Lower lobe of right lung (tissue), 2 donors: ENCODE data around the gene ZNF277. TPM values are rescaled to one million over a fixed set of nuclear protein-coding genes. Genes with fewer than 3 reads are reported as not detected.

Experiments
- ATAC-seq, 2 donors: fragments of 200-7000 bp; cut with Tn5 transposase; one replicate each; pipeline ENCODE4 v1.9.1; 2020 to 2022; ENCODE audit warnings: mild to moderate bottlenecking in 2 of 2, moderate library complexity in 2 of 2
- DNase-seq: peaks from one replicate; pipeline ENCODE4 v3.0.0-alpha.2; 2020
- H3K27ac ChIP-seq: fragments of 200-600 bp; one replicate; pipeline ENCODE4 v1.8.0; 2022
- H3K27me3 ChIP-seq: fragments of 200-600 bp; one replicate; pipeline ENCODE4 v1.8.0; 2022; ENCODE audit warnings: low read depth
- H3K36me3 ChIP-seq: fragments of 200-600 bp; one replicate; pipeline ENCODE4 v1.8.0; 2022; ENCODE audit warnings: mild to moderate bottlenecking
- H3K4me1 ChIP-seq: fragments of 200-600 bp; one replicate; pipeline ENCODE4 v1.8.0; 2022
- H3K4me3 ChIP-seq: fragments of 200-600 bp; one replicate; pipeline ENCODE4 v1.8.0; 2022; ENCODE audit warnings: mild to moderate bottlenecking
- H3K9me3 ChIP-seq: fragments of 200-600 bp; one replicate; pipeline ENCODE4 v1.8.0; 2022
- intact Hi-C: fragments of 100-400 bp; cut with DNase I; formaldehyde crosslinking; loops from one replicate; pipeline ENCODE4 v1.11.0; 2022
- total RNA-seq: library from RNA; stranded (reverse); fragmentation: NEBNext Ultra II Directional; extraction: Animal tissue kit (Norgen Biotek cat#: 25700); gene quantifications from one replicate; pipeline ENCODE4 v1.2.1, GENCODE V29; 2021
- TF ChIP-seq, protein P1 (sequence below): fragments of 200-600 bp; IDR thresholded peaks from one replicate; pipeline ENCODE4 v1.8.0; 2022; ENCODE audit warnings: antibody characterized with exemption, mild to moderate bottlenecking
- donor health status: DM: no; HTN: yes; CAD: no; lungs with severe emphysema.

Gene ZNF277
- total RNA-seq, 1 donor from 2014 or later, result 33.3 TPM

DNA sequence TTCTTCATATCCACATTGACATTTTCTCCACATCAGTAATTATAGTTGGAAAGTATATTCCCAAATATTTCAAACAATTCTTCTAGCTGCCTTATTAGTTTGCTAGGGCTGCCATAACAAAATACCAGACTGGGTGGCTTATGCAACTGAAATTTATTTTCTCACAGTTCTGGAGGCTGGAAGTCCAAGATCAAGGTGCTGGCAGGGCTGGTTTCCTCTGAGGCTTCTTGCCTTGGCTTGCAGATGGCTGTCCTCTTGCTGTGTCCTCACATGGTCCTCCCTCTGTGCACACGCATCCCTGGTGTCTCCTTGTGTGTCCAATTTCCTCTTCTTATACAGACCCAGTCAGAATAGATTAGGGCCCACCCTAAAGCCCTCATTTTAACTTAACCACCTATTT is 34.8 kb upstream of the ZNF277 start:
- Histone ChIP-seq H3K4me1 (peaks cover 21% of the 10 kb centered on the region), H3K4me3 (no peak overlapping the region), H3K27ac (no peak overlapping the region), H3K36me3 (no peaks in the 10 kb centered on the region), H3K9me3 (no peaks in the 10 kb centered on the region), H3K27me3 (no peaks in the 10 kb centered on the region)
- intact Hi-C loops, result no loop called here
- DNase-seq (no peak), ATAC-seq (no peak)
- TF ChIP-seq, protein P1, sequence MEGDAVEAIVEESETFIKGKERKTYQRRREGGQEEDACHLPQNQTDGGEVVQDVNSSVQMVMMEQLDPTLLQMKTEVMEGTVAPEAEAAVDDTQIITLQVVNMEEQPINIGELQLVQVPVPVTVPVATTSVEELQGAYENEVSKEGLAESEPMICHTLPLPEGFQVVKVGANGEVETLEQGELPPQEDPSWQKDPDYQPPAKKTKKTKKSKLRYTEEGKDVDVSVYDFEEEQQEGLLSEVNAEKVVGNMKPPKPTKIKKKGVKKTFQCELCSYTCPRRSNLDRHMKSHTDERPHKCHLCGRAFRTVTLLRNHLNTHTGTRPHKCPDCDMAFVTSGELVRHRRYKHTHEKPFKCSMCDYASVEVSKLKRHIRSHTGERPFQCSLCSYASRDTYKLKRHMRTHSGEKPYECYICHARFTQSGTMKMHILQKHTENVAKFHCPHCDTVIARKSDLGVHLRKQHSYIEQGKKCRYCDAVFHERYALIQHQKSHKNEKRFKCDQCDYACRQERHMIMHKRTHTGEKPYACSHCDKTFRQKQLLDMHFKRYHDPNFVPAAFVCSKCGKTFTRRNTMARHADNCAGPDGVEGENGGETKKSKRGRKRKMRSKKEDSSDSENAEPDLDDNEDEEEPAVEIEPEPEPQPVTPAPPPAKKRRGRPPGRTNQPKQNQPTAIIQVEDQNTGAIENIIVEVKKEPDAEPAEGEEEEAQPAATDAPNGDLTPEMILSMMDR, result no peak

DNA sequence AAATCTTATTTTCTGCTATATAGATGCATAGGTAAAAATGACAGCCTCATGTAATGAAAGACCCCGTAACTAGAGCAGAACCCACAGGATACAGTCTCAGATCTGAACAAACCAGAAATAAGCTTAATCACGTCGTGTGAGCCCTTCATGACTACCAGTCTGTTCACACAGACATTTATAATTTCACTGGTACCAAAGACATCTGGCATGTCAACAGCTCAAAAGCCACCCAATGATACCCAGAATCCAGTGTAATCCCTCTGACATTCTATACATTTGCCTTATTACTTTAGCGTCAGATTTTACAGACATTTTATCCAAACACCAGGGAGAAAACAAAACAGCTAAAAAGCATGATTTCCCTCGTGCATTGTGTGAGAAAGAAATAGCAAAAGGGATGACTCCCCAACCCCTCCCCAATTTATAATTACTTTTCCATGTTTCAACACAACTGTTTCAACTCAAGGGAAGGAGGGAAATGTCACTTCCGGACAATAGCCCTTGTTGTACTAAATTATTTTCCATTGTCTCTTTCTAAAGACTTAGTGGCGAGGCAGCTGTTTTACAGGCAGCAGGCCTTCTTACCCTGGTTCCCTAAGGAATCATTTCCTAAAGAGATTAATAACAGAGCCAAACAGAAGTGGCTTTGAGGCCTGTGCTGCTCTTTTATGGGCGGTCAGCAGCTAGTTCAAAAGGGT is 33.5 kb upstream of the ZNF277 start:
- ATAC-seq (no peak), DNase-seq (no peak)
- intact Hi-C loops, result no loop called here
- Histone ChIP-seq H3K27ac (peak overlapping the region; percentile 31), H3K4me1 (peaks cover 17% of the 10 kb centered on the region), H3K9me3 (no peaks in the 10 kb centered on the region), H3K4me3 (no peak overlapping the region), H3K27me3 (no peaks in the 10 kb centered on the region), H3K36me3 (no peaks in the 10 kb centered on the region)
- TF ChIP-seq, protein P1, result no peak

DNA sequence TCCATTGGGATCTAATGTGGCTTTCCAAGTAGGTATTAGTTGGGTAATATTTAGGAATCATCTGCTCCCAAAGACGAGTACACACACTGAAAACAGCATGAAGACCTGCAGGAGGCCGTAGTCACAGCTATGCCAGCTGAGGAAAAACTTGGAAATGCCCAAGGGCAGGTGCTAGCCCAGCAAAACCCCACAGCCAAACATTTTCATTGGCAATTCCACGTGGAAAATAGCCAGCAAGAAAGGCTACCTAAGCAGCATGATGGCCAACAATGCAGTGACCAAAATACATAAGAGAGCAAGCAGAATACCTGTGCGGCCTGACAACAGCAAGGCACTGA is 33.0 kb upstream of the ZNF277 start:
- H3K9me3 ChIP-seq, result no peaks in the 10 kb centered on the region
- H3K27ac ChIP-seq, result peak overlapping the region; percentile 31
- no peaks in the 10 kb centered on the region for H3K36me3 ChIP-seq
- TF ChIP-seq, protein P1, result no peak
- intact Hi-C loops, result no loop called here
- no peak overlapping the region for H3K4me3 ChIP-seq
- ATAC-seq (no peak), DNase-seq (no peak)
- H3K4me1 ChIP-seq, result peaks cover 17% of the 10 kb centered on the region
- H3K27me3 ChIP-seq, result no peaks in the 10 kb centered on the region

DNA sequence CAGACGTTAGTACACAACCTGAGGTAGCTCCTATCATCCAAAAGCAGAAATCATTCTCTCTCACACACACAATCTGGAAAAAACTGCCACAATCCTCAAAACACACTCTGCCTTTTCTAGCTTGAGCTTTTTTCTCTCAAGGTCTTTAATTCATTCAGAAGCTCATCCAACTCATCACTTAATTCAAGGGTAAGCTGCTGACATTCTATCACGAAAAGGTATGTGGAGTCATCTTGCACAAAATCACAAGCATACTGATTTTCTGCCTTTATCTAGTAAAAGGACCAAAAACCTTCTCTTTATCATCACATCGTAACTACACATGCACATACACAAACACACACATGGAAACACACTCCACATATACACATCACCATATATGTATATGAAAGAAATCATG is 32.3 kb upstream of the ZNF277 start:
- no peak for DNase-seq
- no peak for ATAC-seq
- no peaks in the 10 kb centered on the region for H3K9me3 ChIP-seq
- H3K27ac ChIP-seq, result no peak overlapping the region
- no peaks in the 10 kb centered on the region for H3K36me3 ChIP-seq
- peaks cover 17% of the 10 kb centered on the region for H3K4me1 ChIP-seq
- TF ChIP-seq, protein P1, result no peak
- intact Hi-C loops, result no loop called here
- H3K27me3 ChIP-seq, result no peaks in the 10 kb centered on the region
- no peak overlapping the region for H3K4me3 ChIP-seq

DNA sequence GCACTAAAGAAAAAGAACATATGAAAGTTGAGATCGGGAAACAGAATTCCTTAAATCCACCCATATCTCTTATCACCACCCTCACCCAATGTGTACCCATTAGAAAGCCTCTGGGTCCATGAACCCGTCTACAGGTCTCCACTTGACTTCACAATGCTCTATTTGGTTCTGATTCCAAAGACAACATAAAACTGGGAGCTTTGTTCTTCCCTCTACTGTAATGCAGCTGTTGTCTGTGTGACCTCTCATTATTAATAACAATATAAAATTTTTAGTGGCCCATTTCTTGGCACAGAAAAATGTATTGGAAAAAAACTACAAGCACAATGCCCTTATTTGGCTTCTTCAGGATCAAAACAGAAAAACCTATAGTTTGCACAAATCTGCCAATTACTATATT is 30.3 kb upstream of the ZNF277 start:
- ATAC-seq (no peak), DNase-seq (no peak)
- intact Hi-C loops, result no loop called here
- Histone ChIP-seq H3K4me3 (no peak overlapping the region), H3K27ac (no peak overlapping the region), H3K4me1 (peaks cover 30% of the 10 kb centered on the region), H3K9me3 (no peaks in the 10 kb centered on the region), H3K27me3 (no peaks in the 10 kb centered on the region), H3K36me3 (no peaks in the 10 kb centered on the region)
- TF ChIP-seq, protein P1, result no peak
